Gastroesophageal sphincter (tissue), 3 donors: ENCODE measurements around the gene OPCML.

Experiments
- EP300 ChIP-seq: sonication (generic); formaldehyde crosslinking; IDR thresholded peaks from one replicate; pipeline ENCODE4 v1.6.1; 2017; ENCODE audit warnings: antibody characterized with exemption, mild to moderate bottlenecking
- POLR2A ChIP-seq, 2 donors: fragments of 450-650 bp; IDR thresholded peaks; one replicate each; pipeline ENCODE4 v1.6.1; 2017; ENCODE audit warnings: antibody characterized with exemption in 2 of 2, mild to moderate bottlenecking in 2 of 2, moderate library complexity in 1 of 2
- POLR2AphosphoS5 ChIP-seq: sonication (generic); formaldehyde crosslinking; IDR thresholded peaks from one replicate; pipeline ENCODE4 v1.6.1; 2017; ENCODE audit warnings: antibody characterized with exemption
- TF ChIP-seq, protein P1 (sequence below), 4 experiments: fragments of 200-600 bp in 2 of 4; fragments of 450-650 bp in 2 of 4; sonication (generic) in 1 of 4; IDR thresholded peaks; one replicate each; pipeline ENCODE4 v1.5.1; 2017 to 2019; ENCODE audit warnings: antibody characterized with exemption in 4 of 4, mild to moderate bottlenecking in 2 of 4, moderate library complexity in 2 of 4

DNA sequence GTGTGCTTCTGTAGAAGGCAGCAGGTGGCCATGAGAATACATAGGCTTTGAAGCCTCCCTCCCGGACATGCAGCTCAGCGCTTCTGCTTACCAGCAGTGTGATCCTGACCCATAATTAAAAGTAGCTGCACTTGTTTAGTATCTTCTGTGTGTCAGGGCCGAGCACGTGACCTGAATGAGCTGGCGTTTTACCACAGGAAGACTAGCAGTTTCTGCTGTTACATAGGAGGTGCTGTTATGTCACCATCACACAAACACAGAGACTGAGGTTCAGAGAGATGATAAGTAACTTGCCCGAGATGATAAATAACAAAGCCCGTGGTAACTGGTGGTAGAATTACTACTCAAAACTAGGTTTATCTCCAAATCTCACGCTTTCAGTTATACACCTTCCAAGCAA, 329.5 kb downstream of the OPCML start:
- TF ChIP-seq POLR2A (IDR thresholded peaks at IDR 0.05) (no peak), POLR2AphosphoS5 (no peak), EP300 (no peak)
- TF ChIP-seq, protein P1, sequence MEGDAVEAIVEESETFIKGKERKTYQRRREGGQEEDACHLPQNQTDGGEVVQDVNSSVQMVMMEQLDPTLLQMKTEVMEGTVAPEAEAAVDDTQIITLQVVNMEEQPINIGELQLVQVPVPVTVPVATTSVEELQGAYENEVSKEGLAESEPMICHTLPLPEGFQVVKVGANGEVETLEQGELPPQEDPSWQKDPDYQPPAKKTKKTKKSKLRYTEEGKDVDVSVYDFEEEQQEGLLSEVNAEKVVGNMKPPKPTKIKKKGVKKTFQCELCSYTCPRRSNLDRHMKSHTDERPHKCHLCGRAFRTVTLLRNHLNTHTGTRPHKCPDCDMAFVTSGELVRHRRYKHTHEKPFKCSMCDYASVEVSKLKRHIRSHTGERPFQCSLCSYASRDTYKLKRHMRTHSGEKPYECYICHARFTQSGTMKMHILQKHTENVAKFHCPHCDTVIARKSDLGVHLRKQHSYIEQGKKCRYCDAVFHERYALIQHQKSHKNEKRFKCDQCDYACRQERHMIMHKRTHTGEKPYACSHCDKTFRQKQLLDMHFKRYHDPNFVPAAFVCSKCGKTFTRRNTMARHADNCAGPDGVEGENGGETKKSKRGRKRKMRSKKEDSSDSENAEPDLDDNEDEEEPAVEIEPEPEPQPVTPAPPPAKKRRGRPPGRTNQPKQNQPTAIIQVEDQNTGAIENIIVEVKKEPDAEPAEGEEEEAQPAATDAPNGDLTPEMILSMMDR (IDR thresholded peaks at IDR 0.05): no peak
